Activated CD8-positive, alpha-beta memory T cell treated with anti-CD3 and anti-CD28 coated beads, Interleukin-2, amount 10 ng/mL, durations not matched to agents 7 days and 5 days (primary cell): ENCODE measurements around the gene IGSF9B. TPM values are rescaled to one million over a fixed set of nuclear protein-coding genes. Genes with fewer than 3 reads are reported as not detected.
A peak's percentile ranks its signal among the peaks of the same experiment; 100 is the strongest.

Experiments used
- ATAC-seq: fragments of 150-1000 bp; cut with Tn5 transposase; one replicate; pipeline ENCODE4 v1.10.0; 2021; ENCODE audit warnings: moderate library complexity
- CTCF ChIA-PET: fragments of 350-600 bp; sonication (Branson Sonifier 250); formaldehyde crosslinking; loops from one replicate; lab custom pipeline; 2021; ENCODE audit warnings: antibody characterized with exemption; lab: Charles Lee
- DNase-seq: peaks from one replicate; pipeline ENCODE4 v3.0.0-alpha.2; 2020
- H3K27ac Mint-ChIP-seq: one replicate; pipeline ENCODE4 v1.8.0; 2021; ENCODE audit warnings: mild to moderate bottlenecking, mixed read lengths
- H3K27me3 Mint-ChIP-seq: one replicate; pipeline ENCODE4 v1.8.0; 2021; ENCODE audit warnings: mixed read lengths
- H3K36me3 Mint-ChIP-seq: one replicate; pipeline ENCODE4 v1.8.0; 2021; ENCODE audit warnings: mild to moderate bottlenecking, mixed read lengths
- H3K4me1 Mint-ChIP-seq: one replicate; pipeline ENCODE4 v1.8.0; 2021; ENCODE audit warnings: mixed read lengths
- H3K4me3 Mint-ChIP-seq: one replicate; pipeline ENCODE4 v1.8.0; 2021; ENCODE audit warnings: mild to moderate bottlenecking, moderate library complexity, mixed read lengths
- H3K9me3 Mint-ChIP-seq: one replicate; pipeline ENCODE4 v1.8.0; 2022; ENCODE audit warnings: low read depth, mixed read lengths
- total RNA-seq, 2 experiments: library from RNA; stranded (reverse); gene quantifications; one replicate each; pipeline ENCODE4 v1.2.3, GENCODE V29; 2021

The IGSF9B gene
- total RNA-seq, 2 experiments from 2014 or later, result 19.6 to 34.5 TPM

DNA sequence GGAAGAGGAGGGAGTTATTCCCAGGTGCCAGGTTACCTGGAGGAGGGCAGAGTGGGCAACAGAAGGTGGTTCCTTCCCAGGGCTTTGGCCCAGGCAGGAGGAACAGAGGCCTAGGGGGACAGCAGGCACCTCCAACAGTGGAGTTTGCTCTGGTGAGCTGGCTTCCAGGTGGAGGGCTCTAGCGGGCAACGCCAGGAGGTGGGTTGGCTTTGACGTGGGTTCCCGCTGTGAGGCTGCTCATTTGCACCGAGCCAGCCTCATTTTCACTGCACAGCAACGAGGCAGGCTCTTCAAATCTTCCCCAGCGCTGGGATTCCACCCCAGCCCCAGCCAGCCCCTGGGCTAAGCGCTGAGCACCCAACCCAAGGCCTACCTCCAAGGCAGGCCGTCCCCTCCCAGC, 8.1 kb downstream of the IGSF9B start:
- Mint-ChIP-seq H3K9me3 (no peaks in the 10 kb centered on the region), H3K27me3 (no peaks in the 10 kb centered on the region), H3K4me1 (peaks cover 81% of the 10 kb centered on the region), H3K4me3 (peak overlapping the region; percentile 56), H3K27ac (no peak overlapping the region), H3K36me3 (peaks cover 6% of the 10 kb centered on the region)
- CTCF ChIA-PET, result interaction anchor here (0.7 to 4.6 kb wide), 7 partner anchors 8 to 120 kb away, joined by 3 to 39 read pairs (median 6); partner anchors contain the start of genes IGSF9B and JAM3
- DNase-seq (no peak), ATAC-seq (no peak)

GRCh38 chr11:133947321-133947756, 9.4 kb downstream of the IGSF9B start:
- CTCF ChIA-PET, result interaction anchor here (1.0 to 6.6 kb wide), 9 partner anchors 9 to 103 kb away, joined by 3 to 63 read pairs (median 10); partner anchors contain the start of gene IGSF9B
- Mint-ChIP-seq H3K36me3 (peaks cover 10% of the 10 kb centered on the region), H3K27me3 (no peaks in the 10 kb centered on the region), H3K4me1 (peaks cover 72% of the 10 kb centered on the region), H3K4me3 (peak overlapping the region; percentile 56), H3K9me3 (no peaks in the 10 kb centered on the region), H3K27ac (peak overlapping the region; percentile 74)
- peak; percentile 83 for DNase-seq
- ATAC-seq, result peak; percentile 58

- H3K9me3 Mint-ChIP-seq, result no peaks in the 10 kb centered on the region
- DNase-seq (peak; percentile 59), ATAC-seq (peak; percentile 4)
- H3K27me3 Mint-ChIP-seq, result no peaks in the 10 kb centered on the region
- CTCF ChIA-PET, result interaction anchor here (0.5 to 6.6 kb wide), 10 partner anchors 8 to 1600 kb away, joined by 3 to 63 read pairs (median 7); partner anchors contain the start of gene IGSF9B
- H3K4me3 Mint-ChIP-seq, result peak overlapping the region; percentile 44
- peaks cover 71% of the 10 kb centered on the region for H3K4me1 Mint-ChIP-seq
- peaks cover 13% of the 10 kb centered on the region for H3K36me3 Mint-ChIP-seq
- H3K27ac Mint-ChIP-seq, result peak overlapping the region; percentile 74
These were observed 10.0 kb downstream of the IGSF9B start for GRCh38 chr11:133946541-133947318.

DNA sequence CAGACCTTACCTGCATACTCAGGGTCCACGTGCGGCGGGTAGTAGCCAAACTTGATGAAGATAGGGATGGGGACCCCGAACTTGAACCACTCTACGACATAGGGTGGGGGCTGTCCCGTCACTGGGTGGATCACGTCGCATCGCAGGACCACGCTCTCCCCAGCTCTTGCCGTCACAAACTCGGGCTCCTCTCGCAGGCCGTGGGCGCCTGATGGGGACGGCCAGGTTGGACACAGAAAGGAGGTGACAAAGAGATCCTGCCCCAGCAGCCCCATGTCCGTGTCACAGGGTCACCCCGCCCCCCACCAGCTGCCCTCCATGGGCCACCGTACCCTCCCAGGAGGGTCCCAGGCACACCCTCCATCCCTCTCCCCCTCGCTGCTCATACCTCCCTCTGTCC, 10.7 kb downstream of the IGSF9B start:
- ATAC-seq (no peak), DNase-seq (no peak)
- Mint-ChIP-seq H3K9me3 (no peaks in the 10 kb centered on the region), H3K27me3 (no peaks in the 10 kb centered on the region), H3K27ac (no peak overlapping the region), H3K36me3 (peaks cover 18% of the 10 kb centered on the region), H3K4me3 (peak overlapping the region; percentile 74), H3K4me1 (peaks cover 70% of the 10 kb centered on the region)
- CTCF ChIA-PET, result interaction anchor here (0.5 to 6.6 kb wide), 6 partner anchors 11 to 1599 kb away, joined by 3 to 63 read pairs (median 6); partner anchors contain the start of gene IGSF9B

DNA sequence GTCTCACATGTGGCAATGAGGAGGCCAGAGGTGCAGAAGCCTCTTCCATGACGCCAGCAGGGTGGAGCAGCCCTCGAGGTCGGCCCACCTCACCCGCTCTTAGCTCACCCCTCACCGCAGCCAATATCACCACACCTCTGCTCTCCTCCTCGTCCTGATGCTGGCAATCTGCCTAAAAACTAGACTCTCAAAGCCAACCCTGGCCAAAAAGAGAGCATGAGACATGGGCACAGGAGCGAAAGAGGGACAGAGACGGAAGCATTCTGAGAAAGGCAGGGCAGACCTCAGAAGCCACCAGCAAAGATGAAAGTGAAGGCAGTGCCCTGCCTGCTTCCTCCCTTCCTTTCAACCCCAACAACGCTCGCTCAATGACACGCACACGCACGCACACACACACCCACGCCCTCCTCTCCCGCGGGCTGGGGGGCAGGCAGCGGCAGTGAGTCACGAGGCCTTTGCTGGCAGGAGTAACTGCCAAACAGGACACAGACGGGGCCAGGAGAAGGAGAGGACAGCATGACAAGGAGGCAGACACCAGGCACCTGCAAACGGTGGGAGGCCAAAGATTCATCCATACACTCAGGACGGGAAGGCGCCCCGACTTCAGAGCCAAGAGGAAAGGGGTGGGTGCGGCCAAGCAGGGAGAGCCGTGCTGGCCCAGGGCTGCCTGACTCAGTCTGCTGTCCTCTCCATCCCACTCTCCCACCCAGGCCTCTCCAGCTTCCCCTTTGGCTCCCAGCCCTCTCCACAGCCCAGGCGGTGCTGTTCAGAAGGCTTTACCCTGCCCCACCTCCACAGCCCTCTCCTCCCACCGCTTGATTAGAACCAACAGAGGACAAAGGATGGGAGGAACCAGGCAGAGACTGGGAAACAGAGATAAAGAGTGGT, 11.4 kb downstream of the IGSF9B start:
- peak; percentile 73 for ATAC-seq
- H3K4me1 Mint-ChIP-seq, result peaks cover 70% of the 10 kb centered on the region

DNA sequence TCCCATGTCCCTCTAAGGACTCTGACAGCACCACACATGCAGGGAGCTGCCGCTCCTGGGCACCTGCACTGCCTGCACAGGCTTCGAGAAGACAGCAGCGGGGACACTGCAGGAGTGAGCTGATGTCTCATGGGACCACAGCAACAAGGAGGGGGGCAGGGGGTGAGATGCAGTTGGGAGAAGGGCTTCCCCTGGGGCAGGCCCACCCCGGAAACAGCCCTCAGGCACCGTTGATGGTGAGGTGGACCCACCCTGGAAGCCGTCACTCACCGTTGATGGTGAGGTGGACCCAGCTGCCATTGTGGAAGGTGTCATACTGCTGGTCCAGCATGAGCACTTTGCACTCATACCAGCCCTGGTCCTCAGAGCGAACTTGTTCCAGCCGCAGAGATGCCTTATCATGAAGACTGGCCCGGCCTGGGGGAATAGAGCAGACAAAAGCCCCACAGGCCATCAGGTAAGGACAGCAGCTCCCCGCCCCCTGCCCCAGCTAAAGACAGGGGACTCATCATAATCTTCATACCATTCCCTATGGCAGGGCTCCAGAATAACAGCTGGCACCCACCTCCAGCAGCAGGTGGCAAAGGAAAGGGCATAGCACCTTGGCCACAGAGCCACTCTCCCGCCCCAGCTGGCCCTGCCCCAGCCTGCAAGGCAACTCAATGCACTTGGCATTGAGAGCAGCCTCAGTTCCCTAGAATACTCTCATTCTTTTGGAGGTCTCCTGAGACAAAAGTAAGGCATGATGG, 12.6 kb downstream of the IGSF9B start:
- Mint-ChIP-seq H3K27ac (peak overlapping the region; percentile 96), H3K9me3 (peaks cover 3% of the 10 kb centered on the region), H3K27me3 (no peaks in the 10 kb centered on the region), H3K4me3 (peak overlapping the region; percentile 74), H3K4me1 (peaks cover 58% of the 10 kb centered on the region), H3K36me3 (peaks cover 29% of the 10 kb centered on the region)
- CTCF ChIA-PET, result interaction anchor here (1.1 to 6.6 kb wide), 6 partner anchors 9 to 90 kb away, joined by 3 to 63 read pairs (median 4); partner anchors contain the start of gene IGSF9B
- ATAC-seq (no peak), DNase-seq (no peak)

More for the DNA sequence above, 11.4 kb downstream of the IGSF9B start:
- Mint-ChIP-seq H3K4me3 (peak overlapping the region; percentile 74), H3K36me3 (peaks cover 21% of the 10 kb centered on the region), H3K27ac (peak overlapping the region; percentile 96), H3K27me3 (no peaks in the 10 kb centered on the region), H3K9me3 (no peaks in the 10 kb centered on the region)
- peak; percentile 92 for DNase-seq
- CTCF ChIA-PET, result interaction anchor here (0.8 to 6.6 kb wide), 7 partner anchors 10 to 89 kb away, joined by 3 to 63 read pairs (median 3); partner anchors contain the start of gene IGSF9B

GRCh38 chr11:133942577-133942976, 14.2 kb downstream of the IGSF9B start:
- Mint-ChIP-seq H3K36me3 (peaks cover 31% of the 10 kb centered on the region), H3K9me3 (peaks cover 3% of the 10 kb centered on the region), H3K4me3 (no peak overlapping the region), H3K27ac (no peak overlapping the region), H3K27me3 (no peaks in the 10 kb centered on the region), H3K4me1 (peaks cover 44% of the 10 kb centered on the region)
- CTCF ChIA-PET, result interaction anchor here (6.6 kb wide), 1 partner anchor 15 kb away, joined by 63 read pairs; no protein-coding TSS in a partner anchor
- ATAC-seq, result no peak
- no peak for DNase-seq

DNA sequence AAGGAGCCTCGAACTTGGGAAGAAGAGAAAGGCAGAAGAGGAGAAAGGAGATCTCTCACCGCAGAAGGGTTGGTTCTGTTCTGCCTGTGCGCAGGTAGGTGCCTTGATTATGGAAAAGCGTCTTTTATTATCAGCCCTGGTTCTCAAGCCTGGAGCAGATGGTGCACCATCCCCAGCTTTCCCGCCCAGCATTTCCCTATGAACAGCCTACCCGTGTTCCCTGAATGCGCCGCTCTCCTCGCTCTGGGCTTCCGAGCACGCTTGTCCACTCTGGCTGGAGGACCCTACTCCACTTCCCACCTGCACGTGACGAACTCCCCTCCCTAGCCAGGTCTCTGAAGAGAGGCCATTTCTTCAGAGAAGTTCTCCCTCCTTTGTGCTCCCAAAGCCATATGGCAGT, 15.2 kb downstream of the IGSF9B start:
- ATAC-seq (no peak), DNase-seq (no peak)
- Mint-ChIP-seq H3K9me3 (peaks cover 3% of the 10 kb centered on the region), H3K4me3 (no peak overlapping the region), H3K36me3 (peaks cover 31% of the 10 kb centered on the region), H3K4me1 (peaks cover 33% of the 10 kb centered on the region), H3K27ac (no peak overlapping the region), H3K27me3 (no peaks in the 10 kb centered on the region)
- CTCF ChIA-PET, result interaction anchor here (1.0 to 6.6 kb wide), 2 partner anchors 14 kb away, joined by 3 to 63 read pairs; no protein-coding TSS in a partner anchor

DNA sequence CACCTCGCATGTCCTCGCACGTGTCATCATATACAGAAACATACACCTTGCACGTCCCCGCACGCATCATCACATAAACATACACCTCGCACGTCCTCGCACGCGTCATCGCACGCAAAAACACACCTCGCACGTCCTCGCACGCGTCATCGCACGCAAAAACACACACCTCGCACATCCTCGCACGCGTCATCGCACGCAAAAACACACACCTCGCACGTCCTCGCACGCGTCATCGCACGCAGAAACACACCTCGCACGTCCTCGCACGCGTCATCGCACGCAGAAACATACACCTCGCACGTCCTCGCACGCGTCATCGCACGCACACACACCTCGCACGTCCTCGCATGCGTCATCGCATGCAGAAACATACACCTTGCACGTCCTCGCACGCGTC, 16.7 kb downstream of the IGSF9B start:
- Mint-ChIP-seq H3K4me1 (peaks cover 18% of the 10 kb centered on the region), H3K4me3 (no peak overlapping the region), H3K36me3 (peaks cover 28% of the 10 kb centered on the region), H3K9me3 (peaks cover 3% of the 10 kb centered on the region), H3K27me3 (no peaks in the 10 kb centered on the region), H3K27ac (no peak overlapping the region)
- ATAC-seq (no peak), DNase-seq (no peak)
- CTCF ChIA-PET, result interaction anchor here (2.9 kb wide), 1 partner anchor 7 kb away, joined by 10 read pairs; no protein-coding TSS in a partner anchor

GRCh38 chr11:133939558-133939957, 17.2 kb downstream of the IGSF9B start:
- Mint-ChIP-seq H3K4me3 (no peak overlapping the region), H3K27me3 (no peaks in the 10 kb centered on the region), H3K36me3 (peaks cover 28% of the 10 kb centered on the region), H3K4me1 (peaks cover 14% of the 10 kb centered on the region), H3K9me3 (peaks cover 3% of the 10 kb centered on the region), H3K27ac (no peak overlapping the region)
- no peak for DNase-seq
- no peak for ATAC-seq
- CTCF ChIA-PET, result interaction anchor here (2.9 kb wide), 1 partner anchor 8 kb away, joined by 10 read pairs; no protein-coding TSS in a partner anchor

DNA sequence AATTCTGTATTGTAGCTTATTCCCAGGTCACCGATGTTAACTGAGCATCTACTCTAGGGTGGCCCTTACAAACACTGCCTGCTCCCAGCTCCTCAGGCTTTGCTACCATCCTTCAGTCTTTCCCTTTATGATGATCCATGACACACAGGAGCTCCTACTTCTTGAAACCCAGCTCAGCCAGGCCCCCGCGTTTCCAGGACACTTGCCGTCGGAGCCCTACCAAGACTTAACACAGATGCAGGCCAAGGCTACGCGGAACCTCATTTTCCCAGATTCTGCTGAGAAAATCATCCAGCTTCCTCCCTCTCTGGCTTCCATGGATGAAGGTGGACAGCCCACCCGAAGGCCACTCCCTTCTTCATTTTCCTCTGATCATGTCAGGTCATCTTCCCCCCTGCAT, 18.6 kb downstream of the IGSF9B start:
- CTCF ChIA-PET, result interaction anchor here (1.9 to 2.9 kb wide), 2 partner anchors 9 to 10 kb away, joined by 10 read pairs; no protein-coding TSS in a partner anchor
- H3K4me1 Mint-ChIP-seq, result peaks cover 3% of the 10 kb centered on the region
- no peak overlapping the region for H3K4me3 Mint-ChIP-seq
- DNase-seq, result no peak
- no peak overlapping the region for H3K27ac Mint-ChIP-seq
- peaks cover 3% of the 10 kb centered on the region for H3K9me3 Mint-ChIP-seq
- H3K27me3 Mint-ChIP-seq, result no peaks in the 10 kb centered on the region
- peaks cover 26% of the 10 kb centered on the region for H3K36me3 Mint-ChIP-seq
- ATAC-seq, result no peak

- Mint-ChIP-seq H3K27ac (no peak overlapping the region), H3K27me3 (no peaks in the 10 kb centered on the region), H3K4me1 (peaks cover 2% of the 10 kb centered on the region), H3K4me3 (no peak overlapping the region), H3K9me3 (peaks cover 3% of the 10 kb centered on the region), H3K36me3 (peaks cover 28% of the 10 kb centered on the region)
- CTCF ChIA-PET, result interaction anchor here (0.9 to 2.9 kb wide), 3 partner anchors 10 to 113 kb away, joined by 3 to 10 read pairs (median 10); no protein-coding TSS in a partner anchor
- DNase-seq (no peak), ATAC-seq (no peak)
These were observed 19.3 kb downstream of the IGSF9B start for GRCh38 chr11:133937468-133937867.
